Testis (tissue), 3 donors: Measurements from ENCODE around the gene GJA3. TPM values are rescaled to one million over a fixed set of nuclear protein-coding genes. Genes with fewer than 3 reads are reported as not detected.
"Not testable (repeated sequence)": the region's sequence is repeated elsewhere in the genome, so short reads cannot be mapped to it uniquely, and the experiment has no call there.

Experiments used
- DNase-seq: peaks from one replicate; pipeline ENCODE4 v3.0.0-alpha.2; 2019
- H3K27ac ChIP-seq, 2 donors: fragments of 200-600 bp; sonication (generic); one replicate each; pipeline ENCODE4 v1.5.1; 2019
- H3K27me3 ChIP-seq: fragments of 200-600 bp; sonication (generic); one replicate; pipeline ENCODE4 v1.5.1; 2019
- H3K36me3 ChIP-seq: fragments of 200-600 bp; sonication (generic); one replicate; pipeline ENCODE4 v1.5.1; 2017; ENCODE audit warnings: low read depth; ENCODE audit errors: missing control alignments
- H3K4me1 ChIP-seq: fragments of 200-600 bp; sonication (generic); one replicate; pipeline ENCODE4 v1.5.1; 2019
- H3K4me3 ChIP-seq, 2 donors: fragments of 200-600 bp; sonication (generic); one replicate each; pipeline ENCODE4 v1.5.1; 2017 to 2019
- H3K9me3 ChIP-seq: fragments of 200-600 bp; sonication (generic); one replicate; pipeline ENCODE4 v1.5.1; 2017
- CTCF ChIP-seq, 3 experiments: fragments of 450-650 bp in 2 of 3; fragments of 200-600 bp in 1 of 3; sonication (generic) in 1 of 3; IDR thresholded peaks; one replicate each; pipeline ENCODE4 v1.5.1; 2016 to 2019; ENCODE audit warnings: antibody characterized with exemption in 3 of 3, mild to moderate bottlenecking in 2 of 3, moderate library complexity in 1 of 3
- POLR2A ChIP-seq: fragments of 450-650 bp; IDR thresholded peaks from one replicate; pipeline ENCODE4 v1.6.1; 2017; ENCODE audit warnings: antibody characterized with exemption, mild to moderate bottlenecking, moderate library complexity
- WGBS, 2 donors: methylation state at CpG; one replicate each; pipeline ENCODE4 v1.1.5; 2018; 5-methylcytosine and 5-hydroxymethylcytosine counted together
- intact Hi-C: fragments of 100-400 bp; cut with DNase I; formaldehyde crosslinking; loops from one replicate; pipeline ENCODE4 v1.15.1; 2023; ENCODE audit warnings: low total_unique reads
- polyA plus RNA-seq: library from polyadenylated mRNA; stranded (reverse); fragments of 350-450 nt; fragmentation: Illumina TruSeq; extraction: RNeasy Lipid Tissue Mini Kit (QIAGEN cat#74804); gene quantifications from one replicate; pipeline ENCODE4 v1.2.3, GENCODE V29; 2014; ENCODE audit warnings: low read depth, low replicate concordance; ENCODE audit not compliant: insufficient read depth
- total RNA-seq, 2 donors: library from RNA; depleted of rRNA; stranded (reverse); fragments of >200 nt; gene quantifications; one replicate each; pipeline ENCODE4 v1.2.3, GENCODE V29; 2016

Gene GJA3
- total and polyA plus RNA-seq, 3 donors from 2014 or later = 1.7 to 10.2 (median 5.0) TPM

GRCh38 chr13:20157151-20157796, 3.6 kb downstream of the GJA3 start:
- Histone ChIP-seq H3K27me3 (no peaks in the 10 kb centered on the region), H3K36me3 (no peaks in the 10 kb centered on the region)

GRCh38 chr13:20156702-20157101, 4.2 kb downstream of the GJA3 start:
- Histone ChIP-seq H3K9me3 (no peaks in the 10 kb centered on the region), H3K27ac (no peak overlapping the region), H3K4me3 (no peak overlapping the region), H3K36me3 (no peaks in the 10 kb centered on the region), H3K27me3 (no peaks in the 10 kb centered on the region), H3K4me1 (no peaks in the 10 kb centered on the region)
- TF ChIP-seq POLR2A (no peak), CTCF (IDR thresholded peaks at IDR 0.05) (no peak)
- intact Hi-C loops = no loop called here
- DNase-seq = no peak
- 39 to 43% methylated on average over 2 of the region's 2 CpGs for WGBS, 2 donors

More at GRCh38 chr13:20157151-20157796, 3.6 kb downstream of the GJA3 start:
- TF ChIP-seq POLR2A (no peak), CTCF (IDR thresholded peaks at IDR 0.05) (no peak)
- Histone ChIP-seq H3K27ac (no peak overlapping the region), H3K4me1 (no peaks in the 10 kb centered on the region), H3K4me3 (no peak overlapping the region), H3K9me3 (no peaks in the 10 kb centered on the region)
- WGBS, 2 donors = 59 to 65% methylated on average over 3 of the region's 3 CpGs
- DNase-seq = no peak
- intact Hi-C loops = no loop called here

- H3K27ac ChIP-seq, H3K9me3 ChIP-seq, H3K36me3 ChIP-seq, H3K27me3 ChIP-seq, intact Hi-C loops, H3K4me1 ChIP-seq, DNase-seq, H3K4me3 ChIP-seq: not testable (repeated sequence)
- WGBS, 2 donors = 91 to 92% methylated on average over 2 of the region's 2 CpGs
Measured at GRCh38 chr13:20153290-20153689, 7.6 kb downstream of the GJA3 start.

GRCh38 chr13:20151612-20152011, 9.2 kb downstream of the GJA3 start:
- intact Hi-C loops = no loop called here
- Histone ChIP-seq H3K27me3 (no peaks in the 10 kb centered on the region), H3K4me1 (no peaks in the 10 kb centered on the region), H3K9me3 (no peaks in the 10 kb centered on the region), H3K4me3 (no peak overlapping the region), H3K27ac (no peak overlapping the region), H3K36me3 (no peaks in the 10 kb centered on the region)
- TF ChIP-seq CTCF (IDR thresholded peaks at IDR 0.05) (no peak), POLR2A (no peak)
- WGBS, 2 donors = 82 to 88% methylated on average over 11 of the region's 11 CpGs
- no peak for DNase-seq

GRCh38 chr13:20151016-20151415, 9.8 kb downstream of the GJA3 start:
- Histone ChIP-seq H3K9me3 (no peaks in the 10 kb centered on the region), H3K27me3 (no peaks in the 10 kb centered on the region), H3K36me3 (no peaks in the 10 kb centered on the region), H3K4me1 (no peaks in the 10 kb centered on the region), H3K4me3 (no peak overlapping the region), H3K27ac (no peak overlapping the region)
- intact Hi-C loops = no loop called here
- DNase-seq = no peak
- 64 to 76% methylated on average over 6 of the region's 6 CpGs for WGBS, 2 donors
- TF ChIP-seq POLR2A (no peak), CTCF (IDR thresholded peaks at IDR 0.05) (no peak)
